HG03354 (cell line): ENCODE results near the gene RNF19B.

Experiments
- ATAC-seq: cut with Tn5 transposase; IDR thresholded peaks from one replicate; pipeline ENCODE4 v1.9.1; 2021; ENCODE audit warnings: mild to moderate bottlenecking; ENCODE audit not compliant: unreplicated experiment, poor library complexity, severe bottlenecking

The RNF19B gene

GRCh38 chr1:32893198-32894018 lies 71.2 kb downstream of the RNF19B start:
- no peak for ATAC-seq

- ATAC-seq, result no peak
Measured at GRCh38 chr1:32892368-32893197, 72.0 kb downstream of the RNF19B start.

GRCh38 chr1:32891630-32892029 lies 73.0 kb downstream of the RNF19B start:
- ATAC-seq, result no peak

- ATAC-seq, result no peak
Measured at GRCh38 chr1:32891241-32891570, 73.4 kb downstream of the RNF19B start.

GRCh38 chr1:32890516-32891240 lies 73.9 kb downstream of the RNF19B start:
- ATAC-seq, result no peak

GRCh38 chr1:32889731-32890278 lies 74.8 kb downstream of the RNF19B start:
- ATAC-seq, result no peak

- ATAC-seq, result no peak
Measured at GRCh38 chr1:32888677-32889420, 75.8 kb downstream of the RNF19B start.

GRCh38 chr1:32888134-32888533 lies 76.5 kb downstream of the RNF19B start:
- no peak for ATAC-seq

- ATAC-seq, result no peak
Measured at GRCh38 chr1:32887623-32888022, 77.0 kb downstream of the RNF19B start.

- no peak for ATAC-seq
Measured at GRCh38 chr1:32886828-32887414, 77.7 kb downstream of the RNF19B start.
